GM10847 (cell line): ENCODE data around the gene VEZT.

ENCODE experiments used
- POLR2A ChIP-seq: IDR thresholded peaks from 2 replicates; pipeline ENCODE4 v1.6.1; 2011; ENCODE audit not compliant: insufficient read length; ENCODE audit errors: extremely low read depth

The VEZT gene

DNA sequence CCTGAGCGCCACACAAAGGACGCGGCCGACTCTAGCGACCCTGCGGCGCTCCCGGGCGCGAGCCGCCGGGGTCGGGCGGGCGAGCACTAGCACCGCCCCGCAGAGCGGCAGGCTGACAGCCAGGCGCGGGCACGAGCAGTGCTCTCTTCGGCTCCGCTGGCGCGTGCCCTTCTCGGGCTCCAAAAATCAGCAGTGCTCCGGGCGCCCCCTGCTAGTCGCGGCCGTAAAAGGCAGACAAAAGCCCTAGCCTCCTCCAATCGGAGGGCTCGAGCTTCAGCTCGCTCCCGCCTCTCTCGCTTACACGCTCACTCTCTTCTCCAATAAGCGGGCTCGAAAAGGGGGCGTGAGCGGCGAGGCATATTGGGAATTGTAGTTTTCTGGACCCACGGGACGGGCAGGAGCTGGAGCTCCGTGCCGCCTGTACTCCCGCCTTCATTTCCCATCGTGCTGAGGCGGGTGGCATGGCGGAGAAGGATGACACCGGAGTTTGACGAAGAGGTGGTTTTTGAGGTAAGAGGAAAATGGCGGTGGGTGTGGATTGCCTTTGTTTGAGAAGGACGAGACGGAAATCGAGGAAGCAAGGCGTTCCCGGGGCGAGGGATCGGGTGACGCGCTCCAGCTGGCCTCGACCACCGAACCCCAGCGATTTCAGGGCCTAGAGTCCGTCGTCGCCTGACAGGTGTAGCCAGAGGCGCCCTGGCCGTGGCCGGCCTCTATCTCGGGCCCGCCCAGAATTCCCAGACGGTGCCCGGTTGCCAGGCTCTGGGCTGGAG lies at the start of gene VEZT, which contains the start of gene FGD6:
Gene VEZT (plus strand): TSS at position 431 of the 773 bp plus-strand sequence. CDS start 44 bp downstream, at position 475.
Gene FGD6 (minus strand): TSS at position 91 of the 773 bp plus-strand sequence. CDS start 227 bp downstream, outside the sequence.
- TF ChIP-seq POLR2A: peak; percentile 35

DNA sequence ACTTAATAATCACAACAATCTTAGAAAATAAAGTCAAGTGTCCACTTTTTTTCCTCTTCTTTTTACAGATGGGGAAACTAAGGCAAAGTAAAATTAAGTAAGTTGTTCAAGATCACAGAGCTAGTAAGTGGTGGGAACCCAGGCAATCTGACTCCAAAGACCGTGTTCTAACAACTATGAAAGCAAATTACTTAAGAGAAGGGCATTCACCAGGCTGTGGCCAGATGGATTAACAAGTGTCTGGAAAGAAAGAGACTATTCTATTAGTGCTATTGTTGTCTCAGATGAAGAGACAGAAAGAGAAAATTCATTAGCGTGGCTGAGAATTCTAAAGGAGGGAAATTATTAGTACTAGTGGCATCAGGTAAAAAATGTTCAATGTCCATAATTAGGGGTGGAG lies 48.9 kb upstream of the VEZT start:
- TF ChIP-seq POLR2A: no peak

GRCh38 chr12:95169368-95169767 lies 48.2 kb upstream of the VEZT start:
- no peak for TF ChIP-seq POLR2A

DNA sequence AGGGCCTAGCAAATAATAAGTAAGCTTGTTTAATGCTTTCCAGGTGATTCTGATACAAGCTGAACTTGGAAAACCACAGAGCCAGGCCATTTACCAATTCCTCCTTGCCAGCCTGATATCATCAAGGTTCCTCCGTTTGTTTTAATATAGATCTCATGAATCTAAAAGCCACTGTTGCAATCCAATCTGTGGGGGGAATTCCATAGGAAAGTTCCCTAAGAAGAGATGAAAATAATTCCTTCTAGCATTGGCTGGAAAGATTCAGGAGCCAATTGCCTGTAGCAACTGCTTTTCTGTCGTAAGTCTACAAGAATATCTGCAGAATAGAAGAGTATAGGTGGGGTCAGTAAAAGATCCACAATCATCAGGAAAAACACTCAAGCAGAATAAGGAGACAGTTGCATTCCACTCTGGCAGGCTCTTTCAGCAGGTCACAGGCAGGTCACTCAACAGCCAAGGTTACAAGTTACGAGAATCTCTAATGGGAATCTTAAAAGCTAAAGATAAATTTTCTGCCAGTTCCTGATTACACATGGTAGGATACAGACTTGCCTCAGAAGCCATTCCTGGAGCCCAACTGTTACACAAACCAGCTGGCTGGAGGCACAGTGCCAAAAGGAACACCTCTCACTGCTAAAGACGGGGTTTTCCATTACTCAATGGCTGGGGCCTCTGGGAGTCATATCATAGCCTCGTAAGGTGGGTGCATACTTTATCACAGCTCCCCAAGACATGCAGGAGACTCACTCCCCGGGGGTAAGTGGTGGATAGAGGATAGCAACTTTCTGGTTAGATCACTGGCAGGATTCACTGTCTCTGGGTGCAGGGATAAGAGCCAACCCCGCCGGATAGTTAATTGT lies 44.0 kb upstream of the VEZT start:
- TF ChIP-seq POLR2A: no peak

GRCh38 chr12:95177201-95177768 lies 40.3 kb upstream of the VEZT start:
- TF ChIP-seq POLR2A: no peak

DNA sequence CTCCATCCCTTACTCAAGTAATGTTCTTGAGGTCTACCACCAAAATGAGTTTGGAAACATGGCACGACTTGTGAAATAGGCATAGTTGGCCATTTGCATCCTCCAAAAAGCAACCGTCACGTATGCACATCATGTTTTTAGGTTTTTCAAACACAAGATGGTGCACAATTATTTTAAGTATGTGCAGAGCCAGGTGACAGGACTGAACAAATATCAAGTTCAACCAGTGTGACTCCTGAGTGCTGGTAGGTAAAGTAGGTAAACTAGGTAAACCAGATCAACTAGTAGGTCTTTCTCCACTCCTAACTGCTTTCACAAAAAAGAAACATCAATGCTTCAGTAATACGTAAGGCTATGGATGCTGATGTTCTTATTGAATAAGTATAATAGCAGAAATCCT lies 39.5 kb upstream of the VEZT start:
- TF ChIP-seq POLR2A: no peak

DNA sequence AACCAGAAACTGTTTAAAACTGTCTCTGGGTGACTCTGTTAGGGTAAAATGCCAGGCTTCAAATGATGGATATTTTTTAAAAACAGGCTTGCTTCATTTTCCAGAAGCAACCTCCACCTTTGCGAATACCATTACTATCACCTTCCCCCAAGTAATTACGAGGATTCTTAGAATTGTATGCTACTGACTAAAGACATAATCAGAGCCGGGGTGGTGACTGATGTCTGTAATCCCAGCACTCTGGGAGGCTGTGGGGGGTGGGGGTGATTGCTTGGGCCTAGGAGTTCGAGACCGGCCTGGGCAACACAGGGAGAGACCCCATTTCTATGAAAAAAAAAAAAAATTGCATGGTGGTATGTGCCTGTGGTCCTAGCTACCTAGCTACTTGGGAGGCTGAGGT lies 38.6 kb upstream of the VEZT start:
- TF ChIP-seq POLR2A: no peak

- no peak for TF ChIP-seq POLR2A
Observed at GRCh38 chr12:95181103-95181502, 36.5 kb upstream of the VEZT start.

- no peak for TF ChIP-seq POLR2A
Observed at GRCh38 chr12:95182868-95183415, 34.7 kb upstream of the VEZT start.

DNA sequence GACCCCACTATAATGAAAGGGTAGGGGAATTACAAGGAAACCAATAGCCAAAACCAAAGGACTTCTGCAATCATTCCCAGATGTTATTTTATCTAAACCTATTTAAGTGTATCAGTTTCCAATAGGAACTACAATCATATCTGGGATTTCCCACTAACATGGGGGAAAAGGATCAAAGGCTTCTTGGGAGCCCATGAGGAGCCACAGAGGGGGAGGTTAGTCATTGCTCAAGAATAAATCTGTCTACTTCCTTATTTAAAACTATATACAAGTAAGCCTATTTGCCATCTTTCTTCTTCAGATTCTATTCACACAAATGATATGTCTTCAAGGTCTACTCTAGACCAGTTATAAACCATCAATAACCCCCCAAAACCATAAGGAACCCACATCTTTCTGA lies 33.5 kb upstream of the VEZT start:
- TF ChIP-seq POLR2A: no peak

DNA sequence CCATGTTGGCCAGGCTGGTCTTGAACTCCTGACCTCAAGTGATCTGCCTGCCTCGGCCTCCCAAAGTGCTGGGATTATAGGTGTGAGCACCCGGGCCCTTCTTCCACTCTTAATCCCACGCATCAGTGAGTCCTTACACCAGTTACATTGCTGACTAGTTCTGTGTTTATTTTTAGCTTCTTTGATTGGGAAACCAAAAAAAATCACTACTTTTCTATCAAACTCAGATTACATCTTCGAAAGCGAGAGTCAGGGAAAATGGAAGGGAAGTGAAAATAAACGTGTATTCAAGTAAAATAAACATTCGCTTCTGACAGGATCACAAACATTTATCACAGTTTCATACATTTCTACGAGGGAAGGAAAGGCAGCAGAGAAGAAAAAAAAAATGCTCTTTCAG lies 32.5 kb upstream of the VEZT start:
- no peak for TF ChIP-seq POLR2A

GRCh38 chr12:95185854-95186253 lies 31.8 kb upstream of the VEZT start:
- no peak for TF ChIP-seq POLR2A

GRCh38 chr12:95187865-95188415 lies 29.7 kb upstream of the VEZT start:
- TF ChIP-seq POLR2A: no peak

DNA sequence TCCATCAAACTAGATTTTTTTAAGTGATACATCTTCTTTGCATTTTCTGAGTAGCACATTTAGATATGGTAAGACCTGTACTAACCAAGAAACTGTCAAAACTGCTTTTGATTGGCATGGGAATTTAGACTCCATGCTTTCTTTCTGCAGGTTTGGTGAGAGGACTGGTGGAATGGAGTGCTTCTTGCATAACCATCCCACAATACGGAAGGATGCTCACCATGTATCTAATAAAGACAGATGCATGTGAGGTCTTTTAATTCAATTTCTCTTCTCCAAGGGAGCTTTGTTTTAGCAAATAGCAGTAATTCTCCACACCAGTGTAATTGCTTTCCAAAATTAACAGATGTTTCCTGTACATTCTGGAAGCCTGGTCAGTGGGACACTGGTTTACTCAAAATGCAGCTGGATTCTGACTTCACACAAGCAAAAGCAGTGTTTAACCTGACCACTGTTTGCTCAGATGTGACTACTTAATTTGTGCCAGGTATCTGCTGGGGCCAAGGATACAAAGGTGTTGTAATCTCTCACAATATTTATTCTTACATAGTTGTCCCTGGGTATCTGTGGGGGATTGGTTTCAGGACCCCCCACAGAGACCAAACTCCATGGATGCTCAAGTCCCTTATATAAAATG lies 26.4 kb upstream of the VEZT start:
- TF ChIP-seq POLR2A: no peak

DNA sequence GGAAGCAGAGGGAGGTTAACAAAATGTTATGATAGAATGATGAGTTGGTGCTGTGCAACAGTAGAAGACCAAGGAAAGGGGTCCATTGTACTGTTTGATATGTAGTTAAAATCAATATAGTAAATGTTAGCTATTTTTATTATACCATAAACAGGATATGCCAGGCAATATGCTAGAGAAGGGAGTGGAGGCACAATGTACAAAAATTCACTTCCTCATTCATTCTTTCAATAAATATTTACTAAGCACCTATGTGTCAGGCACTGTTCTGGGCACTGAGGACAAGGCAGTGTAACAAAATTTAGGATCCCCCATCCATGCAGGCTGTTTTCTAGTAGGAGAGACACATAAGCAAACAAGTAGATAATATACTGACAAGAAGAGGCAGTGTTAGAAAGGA lies 25.3 kb upstream of the VEZT start:
- TF ChIP-seq POLR2A: no peak
